HG03103 (cell line): ENCODE data around the gene HNRNPF.

ENCODE experiments used
- ATAC-seq: cut with Tn5 transposase; IDR thresholded peaks from one replicate; pipeline ENCODE4 v1.9.1; 2021; ENCODE audit warnings: low read depth; ENCODE audit not compliant: unreplicated experiment

The HNRNPF gene

GRCh38 chr10:43383204-43383971, 25.6 kb downstream of the HNRNPF start:
- ATAC-seq: no peak

- no peak for ATAC-seq
These were observed 28.3 kb downstream of the HNRNPF start for GRCh38 chr10:43380610-43381222.

- ATAC-seq: no peak
These were observed 31.5 kb downstream of the HNRNPF start for GRCh38 chr10:43377424-43377883.

GRCh38 chr10:43376828-43377423, 32.1 kb downstream of the HNRNPF start:
- no peak for ATAC-seq

GRCh38 chr10:43376046-43376635, 32.8 kb downstream of the HNRNPF start:
- ATAC-seq: no peak

GRCh38 chr10:43375401-43376020, 33.5 kb downstream of the HNRNPF start:
- ATAC-seq: no peak

- no peak for ATAC-seq
These were observed 34.8 kb downstream of the HNRNPF start for GRCh38 chr10:43374194-43374593.

- no peak for ATAC-seq
These were observed 35.5 kb downstream of the HNRNPF start for GRCh38 chr10:43373461-43373860.

- ATAC-seq: no peak
These were observed 36.1 kb downstream of the HNRNPF start for GRCh38 chr10:43372765-43373361.

- ATAC-seq: no peak
These were observed 37.6 kb downstream of the HNRNPF start, which contains the start of gene FXYD4 for GRCh38 chr10:43371418-43371817. FXYD4 (plus strand) TSS chr10:43371636; CDS start chr10:43373747, 2,111 bp downstream.

- ATAC-seq: no peak
These were observed 38.2 kb downstream of the HNRNPF start for GRCh38 chr10:43370671-43371215.

- ATAC-seq: no peak
These were observed 39.1 kb downstream of the HNRNPF start for GRCh38 chr10:43369921-43370320.

GRCh38 chr10:43365001-43365400, 44.0 kb downstream of the HNRNPF start:
- no peak for ATAC-seq

- ATAC-seq: peak; percentile 97
These were observed 46.7 kb downstream of the HNRNPF start for GRCh38 chr10:43362191-43362839.

- ATAC-seq: no peak
These were observed 47.3 kb downstream of the HNRNPF start for GRCh38 chr10:43361547-43362190.

- ATAC-seq: no peak
These were observed 48.9 kb downstream of the HNRNPF start for GRCh38 chr10:43360086-43360485.

- ATAC-seq: no peak
These were observed 53.1 kb downstream of the HNRNPF start for GRCh38 chr10:43355749-43356371.

GRCh38 chr10:43354879-43355380, 54.1 kb downstream of the HNRNPF start:
- no peak for ATAC-seq

- ATAC-seq: no peak
These were observed 54.7 kb downstream of the HNRNPF start for GRCh38 chr10:43354330-43354635.
